Osteocyte (in vitro differentiated cells): ENCODE results near the gene PTGES3L. TPM values are rescaled to one million over a fixed set of nuclear protein-coding genes. Genes with fewer than 3 reads are reported as not detected.
"Not testable (repeated sequence)": the region's sequence is repeated elsewhere in the genome, so short reads cannot be mapped to it uniquely, and the experiment has no call there.

Experiments
- DNase-seq: peaks from one replicate; pipeline ENCODE4 v3.0.0; 2021; ENCODE audit warnings: mixed read lengths; ENCODE audit not compliant: unreplicated experiment; ENCODE audit errors: extremely low spot score
- H3K27ac Mint-ChIP-seq: one replicate; pipeline ENCODE4 v1.8.0; 2021; ENCODE audit warnings: mild to moderate bottlenecking, mixed read lengths; ENCODE audit not compliant: unreplicated experiment
- H3K27me3 Mint-ChIP-seq: one replicate; pipeline ENCODE4 v1.8.0; 2021; ENCODE audit warnings: mixed read lengths; ENCODE audit not compliant: unreplicated experiment
- H3K36me3 Mint-ChIP-seq: one replicate; pipeline ENCODE4 v1.8.0; 2021; ENCODE audit warnings: mixed read lengths; ENCODE audit not compliant: unreplicated experiment
- H3K4me1 Mint-ChIP-seq: one replicate; pipeline ENCODE4 v1.8.0; 2021; ENCODE audit warnings: mixed read lengths; ENCODE audit not compliant: unreplicated experiment
- H3K4me3 Mint-ChIP-seq: one replicate; pipeline ENCODE4 v1.8.0; 2021; ENCODE audit warnings: mild to moderate bottlenecking, moderate library complexity, mixed read lengths; ENCODE audit not compliant: unreplicated experiment
- H3K9me3 Mint-ChIP-seq: one replicate; pipeline ENCODE4 v1.8.0; 2021; ENCODE audit warnings: mixed read lengths; ENCODE audit not compliant: unreplicated experiment
- CTCF ChIP-seq: fragments of 200-600 bp; sonication (generic); IDR thresholded peaks from 2 replicates; pipeline ENCODE4 v1.5.0; 2021; ENCODE audit warnings: antibody characterized with exemption, mild to moderate bottlenecking, moderate library complexity
- total RNA-seq: library from RNA; stranded (reverse); gene quantifications from 2 replicates; pipeline ENCODE4 v1.2.1, GENCODE V29; 2021

The PTGES3L gene
- total RNA-seq, 1 donor from 2014 or later, result 0.35 TPM

- TF ChIP-seq CTCF, result peak; percentile 38
- H3K4me1 Mint-ChIP-seq, result peaks cover 21% of the 10 kb centered on the region
- peak; percentile 94 for DNase-seq
- H3K36me3 Mint-ChIP-seq, result peaks cover 9% of the 10 kb centered on the region
- H3K27ac Mint-ChIP-seq, result peak within 1 kb of the TSS; percentile 100
- H3K4me3 Mint-ChIP-seq, result peak within 1 kb of the TSS; percentile 98
- no peaks in the 10 kb centered on the region for H3K27me3 Mint-ChIP-seq
- no peaks in the 10 kb centered on the region for H3K9me3 Mint-ChIP-seq
Observed at GRCh38 chr17:43006639-43007551, 27.0 kb upstream of the PTGES3L start, which contains the start of gene IFI35. TSS of gene IFI35 (plus strand) at chr17:43006784. CDS start at chr17:43006948, 164 bp downstream.

GRCh38 chr17:43003542-43004172 lies 23.8 kb upstream of the PTGES3L start:
- no peaks in the 10 kb centered on the region for H3K9me3 Mint-ChIP-seq
- TF ChIP-seq CTCF, result no peak
- H3K27me3 Mint-ChIP-seq, result no peaks in the 10 kb centered on the region
- H3K4me3 Mint-ChIP-seq, result no peak overlapping the region
- no peak for DNase-seq
- peaks cover 20% of the 10 kb centered on the region for H3K36me3 Mint-ChIP-seq
- H3K27ac Mint-ChIP-seq, result peak overlapping the region; percentile 17
- peaks cover 31% of the 10 kb centered on the region for H3K4me1 Mint-ChIP-seq

- H3K4me1 Mint-ChIP-seq, result peaks cover 32% of the 10 kb centered on the region
- H3K36me3 Mint-ChIP-seq, result peaks cover 20% of the 10 kb centered on the region
- not testable (repeated sequence) for H3K9me3 Mint-ChIP-seq, DNase-seq, H3K27me3 Mint-ChIP-seq, H3K4me3 Mint-ChIP-seq
- H3K27ac Mint-ChIP-seq, result peak overlapping the region; percentile 18
Observed at GRCh38 chr17:43000894-43001293, 21.0 kb upstream of the PTGES3L start.

- no peak for TF ChIP-seq CTCF
- H3K4me3 Mint-ChIP-seq, result peak overlapping the region; percentile 98
- H3K27ac Mint-ChIP-seq, result peak overlapping the region; percentile 96
- peaks cover 31% of the 10 kb centered on the region for H3K36me3 Mint-ChIP-seq
- no peak for DNase-seq
- H3K4me1 Mint-ChIP-seq, result peaks cover 32% of the 10 kb centered on the region
- no peaks in the 10 kb centered on the region for H3K9me3 Mint-ChIP-seq
- H3K27me3 Mint-ChIP-seq, result no peaks in the 10 kb centered on the region
Observed at GRCh38 chr17:42999003-42999525, 19.2 kb upstream of the PTGES3L start.

GRCh38 chr17:42997984-42998938 lies 18.4 kb upstream of the PTGES3L start, which contains the start of gene RPL27:
TSS of gene RPL27 (plus strand) at chr17:42998419. CDS start at chr17:42998751, 332 bp downstream.
- no peaks in the 10 kb centered on the region for H3K9me3 Mint-ChIP-seq
- H3K4me1 Mint-ChIP-seq, result peaks cover 32% of the 10 kb centered on the region
- TF ChIP-seq CTCF, result peak; percentile 78
- peak within 1 kb of the TSS; percentile 98 for H3K4me3 Mint-ChIP-seq
- H3K36me3 Mint-ChIP-seq, result peaks cover 31% of the 10 kb centered on the region
- no peaks in the 10 kb centered on the region for H3K27me3 Mint-ChIP-seq
- H3K27ac Mint-ChIP-seq, result peak within 1 kb of the TSS; percentile 96
- DNase-seq, result peak; percentile 98
